ENCODE results near the gene PTGFR.

GRCh38 chr1:78490861-78491450 lies at the start of gene PTGFR:
- no peak for TF ChIP-seq CTCF (IDR thresholded peaks at IDR 0.05; ENCODE audit: low read length)
- TF ChIP-seq EZH2 (IDR thresholded peaks at IDR 0.05; ENCODE audit: borderline replicate concordance, low read length), result no peak

Data from OCI-LY1 (cell line).